HTERT RPE-1 (cell line): ENCODE data around the gene SSH2.

ENCODE experiments used
- in situ Hi-C: fragments of 300-500 bp; cut with MboI; formaldehyde crosslinking; loops from 4 replicates; pipeline ENCODE4 v1.14.3; 2020; ENCODE audit warnings: low sequenced_read_pairs

The SSH2 gene

GRCh38 chr17:29840884-29841283 is 89.1 kb downstream of the SSH2 start:
- in situ Hi-C loops, result no loop called here

- in situ Hi-C loops, result no loop called here
Measured at GRCh38 chr17:29839656-29840055, 90.4 kb downstream of the SSH2 start.

GRCh38 chr17:29838961-29839360 is 91.1 kb downstream of the SSH2 start:
- in situ Hi-C loops, result no loop called here

- in situ Hi-C loops, result no loop called here
Measured at GRCh38 chr17:29837531-29837930, 92.5 kb downstream of the SSH2 start.

- in situ Hi-C loops, result no loop called here
Measured at GRCh38 chr17:29836643-29837042, 93.4 kb downstream of the SSH2 start.

- in situ Hi-C loops, result no loop called here
Measured at GRCh38 chr17:29835435-29836351, 94.3 kb downstream of the SSH2 start.

GRCh38 chr17:29833801-29834200 is 96.2 kb downstream of the SSH2 start:
- in situ Hi-C loops, result no loop called here

- in situ Hi-C loops, result no loop called here
Measured at GRCh38 chr17:29828676-29829284, 101.2 kb downstream of the SSH2 start.

GRCh38 chr17:29827179-29827578 is 102.8 kb downstream of the SSH2 start:
- in situ Hi-C loops, result no loop called here

GRCh38 chr17:29826114-29826692 is 103.8 kb downstream of the SSH2 start:
- in situ Hi-C loops, result no loop called here

- in situ Hi-C loops, result no loop called here
Measured at GRCh38 chr17:29825604-29826003, 104.4 kb downstream of the SSH2 start.

- in situ Hi-C loops, result loop anchor here (25.0 kb wide), 1 partner anchor 115 kb away; the partner anchor contains the start of genes EFCAB5 and SSH2
Measured at GRCh38 chr17:29821897-29822296, 108.1 kb downstream of the SSH2 start.

GRCh38 chr17:29820425-29820824 is 109.6 kb downstream of the SSH2 start:
- in situ Hi-C loops, result loop anchor here (25.0 kb wide), 1 partner anchor 117 kb away; the partner anchor contains the start of genes EFCAB5 and SSH2

GRCh38 chr17:29807520-29808361 is 122.3 kb downstream of the SSH2 start:
- in situ Hi-C loops, result loop anchor here (25.0 kb wide), 1 partner anchor 130 kb away; the partner anchor contains the start of genes EFCAB5 and SSH2

- in situ Hi-C loops, result loop anchor here (25.0 kb wide), 1 partner anchor 135 kb away; the partner anchor contains the start of genes EFCAB5 and SSH2
Measured at GRCh38 chr17:29802246-29802645, 127.8 kb downstream of the SSH2 start.

GRCh38 chr17:29800457-29800856 is 129.6 kb downstream of the SSH2 start:
- in situ Hi-C loops, result loop anchor here (25.0 kb wide), 1 partner anchor 137 kb away; the partner anchor contains the start of genes EFCAB5 and SSH2

GRCh38 chr17:29796652-29797051 is 133.4 kb downstream of the SSH2 start:
- in situ Hi-C loops, result no loop called here

GRCh38 chr17:29793501-29793900 is 136.5 kb downstream of the SSH2 start:
- in situ Hi-C loops, result no loop called here

- in situ Hi-C loops, result no loop called here
Measured at GRCh38 chr17:29791336-29792080, 138.5 kb downstream of the SSH2 start.
